HL-60/S4 treated with retinoic acid at 250 ng/mL for 4 days and 3 days (cell line): ENCODE measurements around the gene ACACB.

ENCODE experiments used
- in situ Hi-C: fragments of 300-500 bp; cut with MboI; formaldehyde crosslinking; loops from 2 replicates; pipeline ENCODE4 v1.7.0; 2022; ENCODE audit warnings: low sequenced_read_pairs

Gene ACACB

DNA sequence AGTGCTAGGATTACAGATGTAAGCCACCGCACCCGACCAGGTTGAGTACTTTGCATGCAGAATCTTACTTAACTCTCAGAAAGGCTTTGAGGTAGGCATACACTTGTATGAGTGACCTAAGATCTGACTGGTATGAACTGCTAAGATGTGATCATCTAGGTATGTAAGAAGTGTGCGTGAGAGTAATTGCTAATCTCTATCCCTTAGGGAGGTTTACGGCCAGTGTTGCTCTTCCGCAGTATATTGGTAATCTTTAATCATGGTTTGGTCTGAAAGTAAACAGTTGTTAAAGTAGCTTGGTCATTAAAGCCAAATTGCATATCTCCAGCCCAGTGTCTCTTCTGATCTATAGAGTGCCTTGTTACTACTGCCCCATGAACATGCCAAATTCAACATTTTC, 11.2 kb upstream of the ACACB start:
- in situ Hi-C loops = no loop called here

- in situ Hi-C loops = no loop called here
Observed at GRCh38 chr12:109109746-109110350, 6.5 kb upstream of the ACACB start.

DNA sequence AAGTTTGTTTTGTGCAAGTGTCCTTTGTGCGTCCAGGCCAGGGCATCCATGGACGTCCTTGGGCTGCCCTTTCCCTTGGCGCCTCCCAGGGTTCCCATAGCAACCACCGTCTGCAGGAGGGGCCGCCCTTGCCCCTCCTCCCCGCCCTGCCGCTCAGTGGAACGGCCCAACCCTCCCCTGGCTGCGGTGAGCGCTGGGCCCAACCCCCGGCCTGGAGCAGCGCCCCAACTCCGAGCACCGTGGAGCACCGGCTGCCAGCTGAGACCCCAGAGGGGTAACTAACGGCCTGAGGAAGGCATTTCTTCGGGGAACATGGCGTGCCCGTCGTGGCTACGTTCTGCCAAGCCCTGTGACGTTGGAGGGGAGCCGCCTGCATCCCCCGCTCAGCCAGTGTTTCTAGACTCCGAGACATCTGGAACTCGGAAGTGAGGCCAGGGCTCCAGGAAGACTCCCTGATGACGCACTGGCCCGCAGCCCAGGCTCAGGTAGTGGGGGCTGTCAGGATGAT, 5.3 kb upstream of the ACACB start:
- in situ Hi-C loops = no loop called here

DNA sequence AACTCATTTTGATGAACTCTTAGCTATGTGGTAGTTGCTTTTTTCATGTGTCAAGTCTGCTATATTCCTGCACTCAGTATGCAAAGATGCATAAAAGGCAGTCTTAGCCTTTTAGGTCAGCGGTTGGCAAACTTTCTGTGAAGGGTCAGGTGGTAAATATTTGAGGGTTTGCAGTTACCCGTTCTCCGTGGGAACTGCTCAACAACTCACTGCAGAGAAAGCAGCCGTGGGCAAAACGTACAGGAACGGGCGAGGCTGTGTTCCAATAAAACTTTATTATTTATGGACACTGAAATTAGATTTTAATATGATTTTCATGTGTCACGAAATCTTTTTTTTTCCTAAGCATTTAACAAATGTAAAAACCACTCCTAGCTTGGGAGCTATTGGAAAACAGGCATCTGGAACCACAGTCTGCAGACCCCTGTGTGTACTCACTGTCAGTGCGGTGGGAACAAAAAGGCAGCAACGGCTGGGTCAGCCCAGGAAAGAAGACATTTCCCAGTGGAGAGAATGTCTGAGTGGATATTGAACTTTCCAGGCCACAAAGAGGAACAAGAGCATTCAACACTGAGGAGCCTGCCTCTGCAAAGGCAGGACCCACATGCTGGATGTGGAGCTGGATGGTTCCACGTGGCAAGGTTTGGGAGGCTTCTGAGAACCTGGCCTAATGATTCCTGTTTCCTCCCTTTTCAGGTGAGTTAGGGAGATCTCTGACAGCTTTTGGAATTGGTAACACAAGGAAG, 3.5 kb upstream of the ACACB start:
- in situ Hi-C loops = no loop called here

DNA sequence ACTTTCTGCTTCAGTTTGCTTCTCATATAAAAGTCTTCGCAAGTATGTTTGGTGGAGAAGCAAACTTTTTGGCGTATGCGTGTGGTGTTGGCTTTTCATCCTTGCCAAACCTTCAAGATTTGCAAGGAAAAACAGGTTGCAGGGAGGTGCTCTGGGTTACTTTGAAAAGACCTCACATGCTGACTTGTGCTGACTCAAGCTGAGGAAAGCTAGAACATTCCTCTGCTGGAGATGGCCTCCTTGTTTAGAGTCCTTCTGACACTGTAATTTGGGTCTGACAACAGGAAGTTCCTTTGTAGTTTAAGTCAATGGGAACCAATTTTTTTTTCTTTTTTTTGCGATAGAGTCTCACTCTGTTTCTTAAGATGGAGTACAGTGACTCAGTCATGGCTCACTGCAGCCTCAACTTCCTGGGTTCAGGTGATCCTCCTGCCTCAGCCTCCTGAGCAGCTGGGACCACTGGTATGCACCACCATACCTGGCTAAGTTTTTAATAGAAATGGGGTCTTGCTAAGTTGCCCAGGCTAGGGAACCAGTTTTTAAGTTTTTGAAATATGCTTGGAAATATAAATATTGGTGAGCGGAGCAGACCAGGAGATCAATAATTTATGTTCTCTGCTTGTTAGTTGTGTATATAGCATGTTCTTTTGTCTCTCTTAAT, 2.6 kb upstream of the ACACB start:
- in situ Hi-C loops = no loop called here

DNA sequence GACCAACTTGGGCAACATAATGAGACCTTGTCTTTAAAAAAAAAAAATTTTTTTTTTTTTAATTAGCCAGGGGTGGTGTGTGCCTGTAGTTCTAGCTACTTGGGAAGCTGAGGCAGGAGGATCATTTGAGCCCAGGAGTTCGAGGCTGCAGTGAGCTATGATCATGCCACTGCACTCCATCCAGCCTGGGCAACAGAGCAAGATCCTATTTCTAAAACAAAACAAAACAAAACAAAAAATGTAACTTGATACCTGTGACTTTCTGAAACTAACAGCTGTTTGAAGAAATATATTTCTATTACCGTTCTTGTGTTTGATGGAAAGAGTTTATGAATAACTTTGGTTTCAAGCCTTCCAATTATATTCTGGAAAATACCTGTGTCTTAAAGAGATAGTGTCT, 1.7 kb upstream of the ACACB start:
- in situ Hi-C loops = no loop called here

DNA sequence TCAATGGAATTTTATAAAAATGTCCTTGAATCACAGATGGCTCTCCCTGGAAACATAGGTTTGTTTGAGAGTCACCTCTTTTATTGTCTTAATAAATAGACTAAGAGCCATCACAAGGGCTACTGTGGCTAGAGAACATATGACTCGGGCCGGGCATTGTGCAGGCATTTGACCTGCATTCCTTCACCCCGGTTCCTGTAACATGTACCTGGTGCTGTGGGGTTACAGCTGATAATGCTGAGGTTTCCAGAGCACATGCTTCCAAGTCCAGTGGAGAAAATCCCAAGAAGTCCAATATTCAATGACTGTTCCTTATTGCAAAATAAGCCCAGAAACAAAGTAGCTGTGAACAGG, 1.0 kb upstream of the ACACB start:
- in situ Hi-C loops = no loop called here

- in situ Hi-C loops = no loop called here
Observed at GRCh38 chr12:109116611-109116949, 193 bp downstream of the ACACB start.

DNA sequence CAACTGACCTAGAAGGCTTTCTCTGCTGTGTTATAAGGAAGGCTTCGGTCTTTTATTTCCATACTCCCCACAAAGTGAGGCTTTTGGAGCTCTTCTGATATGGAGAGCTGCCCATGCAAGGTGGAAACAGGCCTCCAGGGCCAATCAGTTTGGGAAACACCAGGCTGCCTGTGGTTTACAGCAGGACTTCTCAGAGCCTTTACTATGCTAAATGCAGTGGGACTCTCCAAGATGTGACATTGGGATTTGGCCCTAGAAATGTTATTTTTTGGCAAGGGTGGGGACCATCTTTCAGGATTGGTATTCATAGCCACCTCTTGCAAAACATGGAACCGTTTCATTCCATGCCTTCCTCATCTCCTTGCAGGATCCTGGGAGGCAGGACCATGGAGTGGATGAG, 3.7 kb downstream of the ACACB start:
- in situ Hi-C loops = no loop called here

DNA sequence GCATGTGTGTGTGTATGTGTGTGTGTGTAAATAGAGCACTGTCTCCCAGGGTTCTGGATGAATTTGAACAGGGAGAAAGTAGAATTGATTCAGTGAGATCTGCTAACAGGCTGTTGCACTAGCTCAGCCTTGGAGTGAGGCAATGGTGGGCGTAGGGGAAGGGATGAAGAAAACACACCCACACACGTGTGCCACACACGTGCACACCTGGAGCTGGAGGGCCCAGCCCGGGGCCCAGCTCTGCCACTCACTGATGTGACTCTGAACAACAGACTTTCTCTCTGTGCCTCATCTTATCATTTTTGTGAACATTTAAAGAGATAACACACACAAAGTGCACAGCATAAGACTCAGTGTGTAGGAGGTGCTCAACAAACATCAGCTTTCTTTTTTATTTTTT, 4.2 kb downstream of the ACACB start:
- in situ Hi-C loops = no loop called here

GRCh38 chr12:109121346-109121880, 5.0 kb downstream of the ACACB start:
- in situ Hi-C loops = no loop called here

- in situ Hi-C loops = no loop called here
Observed at GRCh38 chr12:109124878-109125648, 8.7 kb downstream of the ACACB start.

- in situ Hi-C loops = no loop called here
Observed at GRCh38 chr12:109125791-109126190, 9.4 kb downstream of the ACACB start.

DNA sequence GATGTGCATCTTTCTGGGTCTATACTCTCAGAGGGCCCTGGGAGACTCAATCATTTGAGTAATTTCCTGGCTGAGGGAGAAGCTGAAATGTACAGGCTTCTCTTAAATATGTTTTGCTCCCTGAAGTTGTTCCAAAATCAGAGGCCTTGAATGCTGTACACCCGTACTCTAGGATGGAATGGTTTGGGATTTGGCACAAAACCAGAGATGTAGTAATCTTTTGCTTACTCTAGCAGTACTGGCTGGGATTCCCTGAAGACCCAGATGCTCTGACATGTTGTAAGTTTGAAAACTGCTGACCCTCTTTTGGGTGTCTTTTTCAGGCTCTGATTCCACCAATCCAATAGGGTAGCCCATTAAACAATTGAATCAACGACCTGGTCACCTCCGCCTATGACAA, 10.4 kb downstream of the ACACB start:
- in situ Hi-C loops = no loop called here

DNA sequence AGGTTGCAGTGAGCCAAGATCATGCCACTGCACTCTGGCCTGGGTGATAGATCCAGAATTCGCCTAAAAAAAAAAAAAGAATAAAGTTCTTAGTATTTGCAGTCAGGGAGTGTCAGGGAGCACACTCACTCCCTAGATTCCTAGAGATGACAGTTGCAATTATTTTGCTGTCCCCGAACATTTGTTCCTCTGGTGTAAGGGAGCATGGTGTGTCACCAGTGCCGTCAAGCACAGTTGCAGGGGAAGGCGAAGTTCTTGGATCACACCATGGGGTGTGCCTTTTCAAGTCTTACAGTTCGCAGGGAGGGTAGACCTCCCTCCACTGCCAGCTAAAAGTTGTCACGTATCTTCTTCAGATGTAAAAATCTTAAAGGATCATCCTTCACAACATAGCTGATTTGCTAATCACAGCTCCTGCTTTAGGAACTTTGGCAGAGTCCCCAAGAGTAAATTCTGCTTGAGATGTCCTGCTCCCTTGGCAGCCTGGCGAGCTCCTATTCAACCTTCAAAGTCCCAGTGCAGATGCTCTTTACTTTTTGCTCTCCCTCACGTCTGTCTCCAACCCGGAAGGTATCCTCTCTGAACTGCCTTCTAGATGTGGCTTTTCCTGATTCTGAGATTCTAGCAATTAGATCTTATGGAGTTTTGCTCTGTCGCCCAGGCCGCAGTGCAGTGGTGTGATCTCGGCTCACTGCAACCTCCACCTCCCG, 11.3 kb downstream of the ACACB start:
- in situ Hi-C loops = no loop called here

- in situ Hi-C loops = no loop called here
Observed at GRCh38 chr12:109130297-109131153, 14.1 kb downstream of the ACACB start.

- in situ Hi-C loops = no loop called here
Observed at GRCh38 chr12:109131154-109132050, 15.0 kb downstream of the ACACB start.

- in situ Hi-C loops = no loop called here
Observed at GRCh38 chr12:109134186-109134917, 18.0 kb downstream of the ACACB start.
